ENCODE measurements around the gene DNAJC4. TPM values are rescaled to one million over a fixed set of nuclear protein-coding genes. Genes with fewer than 3 reads are reported as not detected.
A peak's percentile ranks its signal among the peaks of the same experiment; 100 is the strongest.

DNAJC4 gene
- total and polyA plus RNA-seq, 2 experiments from 2014 or later, result 12.8 to 58.4 TPM

GRCh38 chr11:64281957-64282770 is 51.8 kb downstream of the DNAJC4 start:
- Histone ChIP-seq H3K27me3 (no peaks in the 10 kb centered on the region), H4K20me1 (ENCODE audit: insufficient read depth, poor library complexity, severe bottlenecking) (no peaks in the 10 kb centered on the region), H3K4me1 (ENCODE audit: insufficient read depth) (peaks cover 12% of the 10 kb centered on the region), H3K9me2 (replicated peaks; ENCODE audit: insufficient read depth) (no peaks in the 10 kb centered on the region), H2AFZ (no peak overlapping the region), H3K79me2 (peaks cover 16% of the 10 kb centered on the region), H3K36me3 (replicated peaks; ENCODE audit: insufficient read depth, low read depth) (no peaks in the 10 kb centered on the region), H3K4me3 (no peak overlapping the region), H3K4me2 (no peak overlapping the region), H3K27ac (no peak overlapping the region), H3K9me3 (ENCODE audit: low read depth) (no peaks in the 10 kb centered on the region)
- 96% methylated on average over 22 of the region's 22 CpGs for whole genome bisulfite sequencing (ENCODE audit: low lambda C conversion rate, missing lambda C conversion rate)
- DNase-seq (ENCODE audit: low spot score), result no peak
- TF ChIP-seq EZH2phosphoT487 (IDR thresholded peaks at IDR 0.05; ENCODE audit: low read depth, severe bottlenecking, unreplicated experiment), result no peak
- TF ChIP-seq EZH2 (IDR thresholded peaks at IDR 0.05; ENCODE audit: borderline replicate concordance), result no peak
- TF ChIP-seq, protein P1, sequence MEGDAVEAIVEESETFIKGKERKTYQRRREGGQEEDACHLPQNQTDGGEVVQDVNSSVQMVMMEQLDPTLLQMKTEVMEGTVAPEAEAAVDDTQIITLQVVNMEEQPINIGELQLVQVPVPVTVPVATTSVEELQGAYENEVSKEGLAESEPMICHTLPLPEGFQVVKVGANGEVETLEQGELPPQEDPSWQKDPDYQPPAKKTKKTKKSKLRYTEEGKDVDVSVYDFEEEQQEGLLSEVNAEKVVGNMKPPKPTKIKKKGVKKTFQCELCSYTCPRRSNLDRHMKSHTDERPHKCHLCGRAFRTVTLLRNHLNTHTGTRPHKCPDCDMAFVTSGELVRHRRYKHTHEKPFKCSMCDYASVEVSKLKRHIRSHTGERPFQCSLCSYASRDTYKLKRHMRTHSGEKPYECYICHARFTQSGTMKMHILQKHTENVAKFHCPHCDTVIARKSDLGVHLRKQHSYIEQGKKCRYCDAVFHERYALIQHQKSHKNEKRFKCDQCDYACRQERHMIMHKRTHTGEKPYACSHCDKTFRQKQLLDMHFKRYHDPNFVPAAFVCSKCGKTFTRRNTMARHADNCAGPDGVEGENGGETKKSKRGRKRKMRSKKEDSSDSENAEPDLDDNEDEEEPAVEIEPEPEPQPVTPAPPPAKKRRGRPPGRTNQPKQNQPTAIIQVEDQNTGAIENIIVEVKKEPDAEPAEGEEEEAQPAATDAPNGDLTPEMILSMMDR (IDR thresholded peaks at IDR 0.05; ENCODE audit: poor library complexity), result no peak

DNA sequence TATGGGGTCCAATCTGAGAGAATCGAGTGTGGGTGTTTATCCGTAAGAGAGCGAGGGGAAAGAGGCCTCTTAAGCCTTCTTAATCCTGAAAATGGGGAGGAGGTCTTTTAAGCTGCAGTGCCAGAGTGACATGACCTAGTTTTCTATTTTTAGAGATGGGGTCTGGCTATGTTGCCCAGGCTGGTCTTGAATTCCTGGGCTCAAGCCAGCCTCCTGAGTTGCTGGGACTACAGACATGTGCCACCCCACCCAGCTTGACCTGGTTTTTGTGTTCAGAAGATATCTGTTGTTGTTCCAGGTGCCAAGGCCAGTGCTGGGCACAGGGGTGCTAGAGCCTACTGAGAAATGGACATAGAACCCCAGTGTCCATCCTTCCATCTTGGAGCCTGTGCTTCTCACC is 52.7 kb downstream of the DNAJC4 start:
- WGBS (ENCODE audit: low lambda C conversion rate, missing lambda C conversion rate), result 86% methylated on average over 3 of the region's 3 CpGs

More for the DNA sequence above, 52.7 kb downstream of the DNAJC4 start:
- no peaks in the 10 kb centered on the region for H3K9me2 ChIP-seq (replicated peaks; ENCODE audit: insufficient read depth)
- peak overlapping the region; percentile 94 for H3K4me2 ChIP-seq
- TF ChIP-seq EZH2phosphoT487 (IDR thresholded peaks at IDR 0.05; ENCODE audit: low read depth, severe bottlenecking, unreplicated experiment), result no peak
- peaks cover 12% of the 10 kb centered on the region for H3K4me1 ChIP-seq (ENCODE audit: insufficient read depth)
- no peak overlapping the region for H2AFZ ChIP-seq
- H3K27me3 ChIP-seq, result no peaks in the 10 kb centered on the region
- H3K79me2 ChIP-seq, result peaks cover 16% of the 10 kb centered on the region
- H3K27ac ChIP-seq, result no peak overlapping the region
- H3K4me3 ChIP-seq, result no peak overlapping the region
- no peaks in the 10 kb centered on the region for H3K36me3 ChIP-seq (replicated peaks; ENCODE audit: insufficient read depth, low read depth)
- no peaks in the 10 kb centered on the region for H3K9me3 ChIP-seq (ENCODE audit: low read depth)
- H4K20me1 ChIP-seq (ENCODE audit: insufficient read depth, poor library complexity, severe bottlenecking), result no peaks in the 10 kb centered on the region
- no peak for DNase-seq (ENCODE audit: low spot score)

Other genes with a start within 250 kb of the DNAJC4 start
- 49.9 and 55.9 TPM in 2 replicates for gene OTUB1, start 244.1 kb upstream of the DNAJC4 start, total RNA-seq
- gene OTUB1, start 244.1 kb upstream of the DNAJC4 start, polyA plus RNA-seq, result 152 and 196 TPM in 2 replicates
- gene FLRT1, start 194.6 kb upstream of the DNAJC4 start, total RNA-seq, result 0.43 and 0.84 TPM in 2 replicates
- gene FLRT1, start 194.6 kb upstream of the DNAJC4 start, polyA plus RNA-seq, result 0.34 and 0.61 TPM in 2 replicates
- 12.3 and 21.2 TPM in 2 replicates for gene MACROD1, start 64.4 kb upstream of the DNAJC4 start, total RNA-seq
- gene MACROD1, start 64.4 kb upstream of the DNAJC4 start, polyA plus RNA-seq, result 29.8 and 40.0 TPM in 2 replicates
- gene STIP1, start 44.4 kb upstream of the DNAJC4 start, total RNA-seq, result 113 and 122 TPM in 2 replicates
- gene STIP1, start 44.4 kb upstream of the DNAJC4 start, polyA plus RNA-seq, result 115 and 131 TPM in 2 replicates
- 0.44 and 1.6 TPM in 2 replicates for gene FERMT3, start 23.8 kb upstream of the DNAJC4 start, total RNA-seq
- 2.0 TPM in 1 of 2 replicates, not detected in the other for gene FERMT3, start 23.8 kb upstream of the DNAJC4 start, polyA plus RNA-seq
- gene TRPT1, start 4.4 kb upstream of the DNAJC4 start, total RNA-seq, result 26.3 and 52.8 TPM in 2 replicates
- gene TRPT1, start 4.4 kb upstream of the DNAJC4 start, polyA plus RNA-seq, result 55.5 and 56.0 TPM in 2 replicates
- 42.9 and 49.5 TPM in 2 replicates for gene NUDT22, start 4.3 kb upstream of the DNAJC4 start, total RNA-seq
- 66.6 and 70.4 TPM in 2 replicates for gene NUDT22, start 4.3 kb upstream of the DNAJC4 start, polyA plus RNA-seq
- 29.1 and 30.5 TPM in 2 replicates for gene VEGFB, start 4.0 kb downstream of the DNAJC4 start, total RNA-seq
- gene VEGFB, start 4.0 kb downstream of the DNAJC4 start, polyA plus RNA-seq, result 116 and 117 TPM in 2 replicates
- gene FKBP2, start 10.5 kb downstream of the DNAJC4 start, total RNA-seq, result 57.7 and 73.5 TPM in 2 replicates
- gene FKBP2, start 10.5 kb downstream of the DNAJC4 start, polyA plus RNA-seq, result 349 and 421 TPM in 2 replicates
- 86.8 and 96.1 TPM in 2 replicates for gene PPP1R14B, start 16.4 kb downstream of the DNAJC4 start, total RNA-seq
- 222 and 229 TPM in 2 replicates for gene PPP1R14B, start 16.4 kb downstream of the DNAJC4 start, polyA plus RNA-seq
- gene PLCB3, start 21.0 kb downstream of the DNAJC4 start, total RNA-seq, result 21.1 and 23.5 TPM in 2 replicates
- gene PLCB3, start 21.0 kb downstream of the DNAJC4 start, polyA plus RNA-seq, result 19.0 and 19.5 TPM in 2 replicates
- gene BAD, start 54.1 kb downstream of the DNAJC4 start, total RNA-seq, result 52.0 and 74.3 TPM in 2 replicates
- gene BAD, start 54.1 kb downstream of the DNAJC4 start, polyA plus RNA-seq, result 122 and 125 TPM in 2 replicates
- gene GPR137, start 55.3 kb downstream of the DNAJC4 start, total RNA-seq, result 17.0 and 25.2 TPM in 2 replicates
- 62.4 and 63.9 TPM in 2 replicates for gene GPR137, start 55.3 kb downstream of the DNAJC4 start, polyA plus RNA-seq
- not detected in 2 replicates for gene KCNK4, start 60.8 kb downstream of the DNAJC4 start, total RNA-seq
- not detected in 2 replicates for gene KCNK4, start 60.8 kb downstream of the DNAJC4 start, polyA plus RNA-seq
- gene CATSPERZ, start 69.8 kb downstream of the DNAJC4 start, total RNA-seq, result not detected in 2 replicates
- gene CATSPERZ, start 69.8 kb downstream of the DNAJC4 start, polyA plus RNA-seq, result 0.46 and 0.96 TPM in 2 replicates
- 52.1 and 62.0 TPM in 2 replicates for gene ESRRA, start 75.0 kb downstream of the DNAJC4 start, total RNA-seq
- gene ESRRA, start 75.0 kb downstream of the DNAJC4 start, polyA plus RNA-seq, result 51.3 and 57.4 TPM in 2 replicates
- gene TRMT112, start 87.0 kb downstream of the DNAJC4 start, total RNA-seq, result 210 and 244 TPM in 2 replicates
- gene TRMT112, start 87.0 kb downstream of the DNAJC4 start, polyA plus RNA-seq, result 292 and 311 TPM in 2 replicates
- 261 and 267 TPM in 2 replicates for gene PRDX5, start 87.6 kb downstream of the DNAJC4 start, total RNA-seq
- gene PRDX5, start 87.6 kb downstream of the DNAJC4 start, polyA plus RNA-seq, result 517 and 542 TPM in 2 replicates
- 4.9 TPM in 2 replicates for gene CCDC88B, start 109.7 kb downstream of the DNAJC4 start, total RNA-seq
- 9.1 and 10.0 TPM in 2 replicates for gene CCDC88B, start 109.7 kb downstream of the DNAJC4 start, polyA plus RNA-seq
- 31.3 and 35.9 TPM in 2 replicates for gene RPS6KA4, start 128.6 kb downstream of the DNAJC4 start, total RNA-seq
- gene RPS6KA4, start 128.6 kb downstream of the DNAJC4 start, polyA plus RNA-seq, result 44.0 and 44.8 TPM in 2 replicates

Measured in hepatocyte (in vitro differentiated cells).